HG02885 (cell line): ENCODE results near the gene PCGF3.
"Not testable (repeated sequence)": the region's sequence is repeated elsewhere in the genome, so short reads cannot be mapped to it uniquely, and the experiment has no call there.

Experiments
- ATAC-seq: cut with Tn5 transposase; IDR thresholded peaks from one replicate; pipeline ENCODE4 v1.9.1; 2021; ENCODE audit warnings: mild to moderate bottlenecking; ENCODE audit not compliant: unreplicated experiment, poor library complexity

The PCGF3 gene

DNA sequence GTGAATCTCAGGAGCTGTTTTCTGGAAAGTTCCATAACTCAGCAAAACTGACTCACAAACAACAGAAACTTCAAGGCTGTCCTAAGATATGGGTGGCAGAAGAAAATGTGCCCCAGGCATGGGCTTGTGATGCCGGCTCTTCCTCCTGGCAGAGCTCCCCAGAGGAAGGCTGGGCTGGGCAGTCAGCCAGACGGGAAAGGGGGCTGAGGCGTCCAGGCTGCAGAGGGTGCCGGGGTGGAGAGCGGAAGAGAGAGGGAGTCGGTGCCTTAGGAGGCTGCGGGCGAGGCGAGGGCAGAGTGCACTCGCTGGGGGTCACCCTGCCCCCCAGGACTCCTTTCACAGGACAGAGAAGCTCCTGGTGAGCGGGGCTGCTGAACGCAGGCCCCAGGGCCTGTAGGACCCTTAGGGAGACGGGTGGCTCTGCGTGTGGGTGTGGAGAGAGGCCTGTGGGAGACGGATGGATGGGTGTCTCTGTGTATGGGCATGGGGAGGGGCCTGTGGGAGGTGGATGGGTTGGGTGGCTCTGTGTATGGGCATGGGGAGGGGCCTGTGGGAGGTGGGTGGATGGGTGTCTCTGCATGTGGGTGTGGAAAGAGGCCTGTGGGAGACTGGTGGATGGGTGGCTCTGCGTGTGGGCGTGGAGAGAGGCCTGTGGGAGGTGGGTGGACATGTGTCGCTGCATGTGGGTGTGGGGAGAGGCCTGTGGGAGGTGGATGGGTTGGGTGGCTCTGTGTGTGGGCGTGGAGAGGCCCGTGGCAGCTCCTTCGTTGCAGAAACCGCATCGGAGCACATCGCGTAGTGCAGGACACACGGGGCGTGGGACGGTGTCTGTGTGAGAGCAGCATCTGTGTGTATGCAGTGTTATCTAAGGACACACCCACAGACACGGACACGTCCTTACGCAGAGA is 15.9 kb downstream of the PCGF3 start:
- ATAC-seq, result no peak

DNA sequence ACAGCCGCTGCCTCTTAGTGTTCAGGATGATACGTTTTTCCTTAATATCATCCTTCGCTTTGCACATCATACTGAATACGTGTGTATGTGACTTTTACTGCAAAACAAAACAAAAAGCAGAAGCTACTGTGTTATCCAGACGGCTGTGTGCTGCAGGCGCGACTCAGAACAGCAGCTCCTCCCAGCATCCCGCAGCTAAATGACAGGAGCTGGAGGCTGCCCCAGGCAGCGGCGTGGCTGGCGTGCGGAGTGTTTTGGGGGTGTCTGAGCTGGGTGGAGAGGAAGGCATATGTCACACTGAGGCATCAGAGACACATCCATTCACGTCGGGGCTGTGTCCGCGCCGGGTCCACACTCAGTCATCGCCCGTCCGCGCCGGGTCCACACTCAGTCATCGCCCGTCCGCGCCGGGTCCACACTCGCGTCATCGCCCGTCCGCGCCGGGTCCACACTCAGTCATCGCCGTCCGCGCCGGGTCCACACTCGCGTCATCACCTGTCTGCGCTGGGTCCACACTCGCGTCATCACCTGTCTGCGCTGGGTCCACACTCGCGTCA is 16.6 kb downstream of the PCGF3 start:
- no peak for ATAC-seq

DNA sequence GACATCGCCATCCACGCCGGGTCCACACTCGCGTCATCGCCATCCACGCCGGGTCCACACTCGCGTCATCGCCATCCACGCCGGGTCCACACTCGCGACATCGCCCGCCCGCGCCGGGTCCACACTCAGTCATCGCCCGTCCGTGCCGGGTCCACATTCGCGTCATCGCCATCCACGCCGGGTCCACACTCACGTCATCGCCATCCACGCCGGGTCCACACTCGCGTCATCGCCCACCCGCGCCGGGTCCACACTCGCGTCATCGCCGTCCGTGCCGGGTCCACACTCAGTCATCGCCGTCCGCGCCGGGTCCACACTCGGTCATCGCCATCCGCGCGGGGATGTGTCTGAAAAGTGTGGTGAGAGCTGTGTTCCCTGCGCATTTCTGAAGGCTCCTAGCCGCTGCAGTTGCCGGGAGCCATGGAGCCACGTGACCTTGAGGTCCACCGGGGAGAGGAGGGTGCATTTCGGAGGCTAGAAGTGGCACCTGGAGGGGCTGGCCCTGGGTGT is 17.3 kb downstream of the PCGF3 start:
- no peak for ATAC-seq

DNA sequence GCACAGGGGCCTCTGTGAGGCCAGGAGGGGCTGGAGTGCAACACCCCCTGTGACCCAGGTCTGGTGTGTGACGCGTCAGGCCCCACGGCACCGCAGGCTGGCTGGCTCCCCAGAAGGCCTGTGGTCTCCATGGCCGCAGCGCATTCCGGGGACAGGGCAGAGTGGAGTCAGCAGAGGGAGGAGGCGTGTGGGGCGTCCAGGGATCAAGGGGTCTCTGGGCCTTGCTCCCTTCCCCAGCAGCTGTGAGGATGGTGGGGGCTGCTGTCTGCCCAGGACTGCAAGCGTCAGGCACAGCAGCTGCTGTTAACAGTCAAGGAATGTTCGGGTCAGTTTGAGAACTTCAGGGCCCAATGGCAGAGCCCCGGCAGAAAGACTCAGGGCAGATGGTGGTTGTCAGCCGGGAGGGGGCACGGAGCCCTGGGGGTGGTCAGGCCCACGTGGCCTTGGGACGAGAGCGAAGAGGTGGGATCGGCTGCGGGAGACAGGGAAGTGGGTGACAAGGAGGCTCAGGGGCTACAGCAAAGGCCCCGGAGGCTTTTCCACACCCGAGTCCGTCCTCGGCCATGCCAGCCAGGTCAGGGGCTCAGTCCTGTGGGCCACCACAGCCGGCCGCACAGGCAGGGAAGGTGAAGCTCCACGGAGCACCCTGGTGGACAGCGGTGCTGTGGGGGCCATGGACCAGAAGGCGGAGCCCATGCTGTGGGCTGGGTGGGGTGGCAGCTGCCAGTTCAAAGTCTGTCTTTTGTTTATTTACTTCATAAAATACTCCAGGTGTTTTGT is 18.3 kb downstream of the PCGF3 start:
- no peak for ATAC-seq

DNA sequence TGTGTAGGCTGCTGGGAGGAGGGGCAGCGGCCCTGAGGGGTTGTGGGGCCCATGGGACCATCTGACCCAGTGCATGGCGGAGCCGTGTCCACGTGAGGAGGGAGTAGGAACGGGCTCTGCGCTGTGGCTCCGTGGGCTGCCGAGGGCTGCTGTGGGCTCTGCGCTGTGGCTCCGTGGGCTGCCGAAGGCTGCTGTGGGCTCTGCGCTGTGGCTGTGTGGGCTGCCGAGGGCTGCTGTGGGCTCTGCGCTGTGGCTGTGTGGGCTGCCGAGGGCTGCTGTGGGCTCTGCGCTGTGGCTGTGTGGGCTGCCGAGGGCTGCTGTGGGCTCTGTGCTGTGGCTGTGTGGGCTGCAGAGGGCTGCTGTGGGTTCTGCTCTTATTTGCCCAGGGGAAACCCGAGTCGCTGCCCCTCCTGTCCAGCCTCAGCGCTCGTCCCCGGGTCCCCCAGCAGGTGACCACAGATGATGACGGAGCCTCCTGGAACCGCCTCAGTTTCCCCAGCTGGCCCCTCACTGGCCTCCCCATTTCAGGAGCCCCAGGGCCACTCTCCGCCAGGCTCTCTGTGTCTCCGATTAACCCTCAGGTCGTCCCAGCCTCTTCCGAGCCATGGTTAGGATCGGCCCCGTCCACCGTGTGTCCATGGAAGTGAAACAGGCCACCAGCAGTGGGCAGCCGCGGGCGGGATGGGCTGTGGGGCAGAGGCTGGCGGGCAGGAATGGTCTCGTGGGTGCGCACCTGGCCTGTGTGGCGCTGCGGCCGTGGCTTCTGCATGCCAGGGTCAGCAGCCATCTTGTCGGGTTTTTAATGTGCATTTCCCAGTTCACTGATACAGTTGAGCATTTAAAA is 20.0 kb downstream of the PCGF3 start:
- ATAC-seq, result no peak

DNA sequence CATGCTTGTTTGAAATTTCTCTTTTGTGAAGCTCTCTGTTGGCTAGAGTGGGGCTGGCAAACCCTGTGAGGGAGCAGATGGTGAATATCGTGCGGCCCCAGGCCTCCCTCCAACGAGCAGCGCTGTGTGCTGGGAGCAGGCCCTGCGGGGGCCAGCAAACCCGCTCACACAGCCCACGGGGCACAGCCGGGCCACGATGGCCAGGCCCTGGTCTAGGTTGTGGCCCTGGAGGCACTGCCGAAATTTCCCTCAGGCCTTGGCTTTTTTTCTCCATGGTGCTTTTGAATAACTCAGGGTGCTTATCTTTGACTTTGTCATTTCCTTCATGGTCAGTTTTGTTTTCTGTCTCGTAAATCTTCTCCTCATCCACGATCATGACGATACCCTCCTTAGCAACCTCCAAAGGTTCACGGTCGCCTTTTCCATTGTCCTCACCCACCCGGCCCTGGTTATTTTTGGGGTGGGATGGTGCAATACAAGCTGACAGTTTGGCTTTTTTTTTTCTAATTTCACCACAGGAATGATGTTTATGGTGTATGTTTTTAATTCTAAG is 20.7 kb downstream of the PCGF3 start:
- no peak for ATAC-seq

DNA sequence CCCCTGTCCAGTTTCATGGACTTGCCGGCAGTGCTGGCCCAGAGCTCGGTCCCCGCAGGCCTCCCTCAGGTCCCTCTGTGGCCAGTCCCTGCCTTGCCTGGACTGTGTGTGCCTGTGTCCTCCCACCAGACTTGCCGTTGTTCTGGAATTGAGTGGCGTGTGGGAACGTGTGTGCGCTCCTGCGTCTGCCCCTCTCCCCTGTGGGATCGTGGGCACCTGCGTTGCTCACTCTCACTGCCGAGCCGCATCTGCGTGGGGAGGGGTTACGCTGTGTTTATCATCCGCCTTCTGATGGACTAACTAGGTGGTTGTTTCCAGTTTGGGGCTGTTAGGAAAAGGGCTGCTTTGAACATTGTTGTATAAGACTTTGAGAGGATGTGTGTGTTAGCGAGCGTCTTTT is 21.2 kb downstream of the PCGF3 start:
- ATAC-seq, result no peak

DNA sequence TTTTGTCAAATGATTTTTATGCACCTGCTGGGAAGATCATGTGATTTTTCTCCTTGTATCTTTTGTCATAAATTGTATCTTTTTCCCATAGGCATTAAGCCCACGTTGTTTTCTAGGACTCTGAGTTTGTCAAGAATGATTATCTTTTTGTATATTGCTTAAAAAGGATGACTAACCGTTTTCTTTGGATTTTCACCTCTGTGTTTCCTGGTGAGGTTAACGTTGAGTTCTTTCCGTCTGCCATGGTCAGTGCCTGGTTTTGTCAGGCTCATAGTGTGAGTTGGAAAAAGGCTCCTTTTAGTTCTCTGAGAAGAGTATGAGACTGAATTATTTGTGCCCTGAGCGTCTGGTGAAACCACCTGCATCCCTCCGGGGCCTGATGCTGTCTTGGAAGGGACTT is 21.9 kb downstream of the PCGF3 start:
- ATAC-seq, result no peak

DNA sequence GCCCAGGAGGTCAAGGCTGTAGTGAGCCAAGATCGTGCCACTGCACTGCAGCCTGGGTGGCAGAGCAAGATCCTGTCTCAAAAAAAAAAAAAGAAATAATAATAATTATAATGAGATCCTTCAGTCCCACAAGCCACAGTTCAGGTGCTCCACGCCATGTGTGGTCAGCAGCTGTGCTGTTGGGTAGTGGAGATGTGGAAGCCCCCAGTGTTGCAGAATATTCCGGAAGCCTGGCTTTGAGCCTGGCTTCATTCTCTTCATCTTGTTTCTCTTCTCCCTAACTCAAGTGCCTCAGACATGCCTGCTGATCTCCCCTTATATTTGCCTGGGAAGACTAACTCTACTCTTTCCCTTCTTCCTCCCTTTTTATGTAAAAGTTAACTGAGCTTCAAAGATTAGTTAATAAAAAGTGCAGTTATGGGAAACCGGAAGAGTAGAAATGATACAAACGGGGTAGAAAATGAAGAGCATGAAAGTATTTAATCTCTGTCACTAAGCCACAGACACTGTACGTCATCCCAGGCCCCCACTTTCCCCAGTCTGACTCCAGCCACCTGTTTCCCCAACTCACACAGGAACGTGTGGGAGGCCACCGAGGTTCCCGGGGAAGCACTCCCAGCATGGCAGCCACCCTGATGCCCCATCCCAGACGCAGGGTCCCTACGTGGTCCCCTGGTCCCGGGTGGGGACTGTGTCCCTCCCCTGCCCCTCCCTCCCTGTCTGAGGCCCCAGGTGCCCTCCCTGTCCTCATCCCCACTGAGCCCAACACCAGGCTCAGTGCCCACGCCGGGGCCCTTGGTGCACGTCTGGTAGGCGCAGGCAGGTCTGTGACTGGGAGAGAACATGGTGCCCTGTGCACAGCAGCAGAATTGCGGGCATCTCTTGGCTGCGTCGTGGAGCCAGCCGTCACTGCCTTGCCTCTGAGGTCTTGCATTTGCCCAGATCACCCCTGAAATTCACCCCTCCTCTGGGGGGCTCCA is 24.0 kb downstream of the PCGF3 start:
- ATAC-seq, result no peak

DNA sequence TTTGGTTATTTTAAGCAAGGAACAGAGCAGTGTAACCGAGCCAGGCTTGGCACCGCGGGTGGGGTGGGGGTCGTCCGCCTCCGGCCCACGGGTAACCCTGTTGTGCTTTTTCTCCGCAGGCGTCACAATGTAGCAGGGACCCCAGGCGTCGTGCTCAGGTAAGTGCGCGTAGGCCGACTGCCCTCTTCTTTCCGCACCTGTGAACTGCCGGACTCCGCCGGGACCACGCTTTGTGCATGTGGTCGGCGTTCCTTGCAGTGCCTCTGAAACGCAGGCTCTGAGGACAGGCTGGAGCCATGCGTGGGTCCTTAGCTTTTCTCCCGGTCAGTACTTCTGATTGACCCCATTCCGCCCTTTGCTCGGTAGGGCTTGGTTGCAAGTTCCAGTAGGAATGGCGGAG is 24.9 kb downstream of the PCGF3 start:
- no peak for ATAC-seq

DNA sequence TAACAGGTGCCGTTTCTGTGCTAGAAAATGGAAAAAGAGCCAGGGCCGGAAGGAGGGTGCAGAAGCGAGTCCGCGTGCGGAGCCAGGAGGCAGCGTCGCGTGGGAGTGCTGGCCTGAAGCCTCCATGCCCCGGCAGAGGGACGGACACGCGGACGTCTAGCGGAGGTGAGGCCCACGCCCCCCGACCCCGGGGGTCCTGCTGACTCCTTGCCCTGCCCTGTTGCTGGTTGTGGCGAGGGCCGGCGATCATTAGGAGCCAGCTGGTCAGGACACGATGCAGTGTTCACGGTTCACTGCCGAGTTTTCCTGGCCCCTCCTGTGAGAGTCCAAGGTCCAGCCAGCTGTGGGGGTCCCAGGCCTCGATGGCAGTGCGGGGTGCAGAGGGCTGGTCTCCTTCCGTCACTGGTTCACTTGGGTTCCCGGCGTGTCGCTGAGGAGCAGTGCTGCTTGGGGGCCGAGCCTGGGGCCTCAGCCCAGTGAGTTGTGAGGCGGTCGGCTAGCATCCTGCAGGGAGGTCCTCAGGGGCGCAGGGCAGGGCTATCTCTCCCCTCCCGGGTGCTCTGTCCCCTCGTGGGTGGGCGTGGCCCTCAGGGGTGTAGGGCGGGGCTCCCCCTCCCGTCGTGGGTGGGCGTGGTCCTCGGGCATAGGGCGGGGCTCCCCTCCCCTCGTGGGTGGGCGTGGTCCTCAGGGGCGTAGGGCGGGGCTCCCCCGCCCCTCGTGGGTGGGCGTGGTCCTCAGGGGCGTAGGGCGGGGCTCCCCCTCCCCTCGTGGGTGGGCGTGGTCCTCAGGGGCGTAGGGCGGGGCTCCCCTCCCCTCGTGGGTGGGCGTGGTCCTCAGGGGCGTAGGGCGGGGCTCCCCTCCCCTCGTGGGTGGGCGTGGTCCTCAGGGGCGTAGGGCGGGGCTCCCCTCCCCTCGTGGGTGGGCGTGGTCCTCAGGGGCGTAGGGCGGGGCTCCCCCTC is 25.6 kb downstream of the PCGF3 start:
- not testable (repeated sequence) for ATAC-seq

DNA sequence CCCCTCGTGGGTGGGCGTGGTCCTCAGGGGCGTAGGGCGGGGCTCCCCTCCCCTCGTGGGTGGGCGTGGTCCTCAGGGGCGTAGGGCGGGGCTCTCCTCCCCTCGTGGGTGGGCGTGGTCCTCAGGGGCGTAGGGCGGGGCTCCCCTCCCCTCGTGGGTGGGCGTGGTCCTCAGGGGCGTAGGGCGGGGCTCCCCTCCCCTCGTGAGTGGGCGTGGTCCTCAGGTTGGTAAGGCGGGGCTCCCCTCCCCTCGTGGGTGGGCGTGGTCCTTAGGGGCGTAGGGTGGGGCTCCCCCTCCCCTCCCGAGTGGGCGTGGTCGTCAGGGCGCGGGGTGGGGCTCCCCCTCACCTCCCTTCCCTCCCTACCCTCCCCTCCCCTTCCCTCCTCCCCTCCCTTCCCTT is 26.3 kb downstream of the PCGF3 start:
- ATAC-seq, result not testable (repeated sequence)

DNA sequence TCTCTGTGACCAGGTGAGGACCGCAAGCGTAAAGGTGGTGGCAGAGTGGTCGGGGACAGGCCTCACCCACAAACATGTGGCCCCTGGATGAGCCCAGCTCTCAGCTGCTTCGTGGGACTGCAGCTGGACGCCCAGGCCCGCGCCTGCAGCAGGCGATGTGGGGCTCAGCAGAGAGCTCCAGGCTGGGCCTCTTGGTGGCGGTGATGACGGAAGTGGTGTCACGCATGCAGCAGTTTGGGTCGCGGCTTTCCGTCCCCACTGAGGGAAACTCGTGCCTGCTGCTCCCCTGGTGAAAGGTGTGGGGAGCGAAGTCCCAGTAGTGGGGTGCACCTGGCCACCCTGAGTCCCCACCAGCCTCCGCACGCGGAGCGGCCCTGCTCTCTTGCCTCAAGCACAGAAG is 26.9 kb downstream of the PCGF3 start:
- no peak for ATAC-seq

DNA sequence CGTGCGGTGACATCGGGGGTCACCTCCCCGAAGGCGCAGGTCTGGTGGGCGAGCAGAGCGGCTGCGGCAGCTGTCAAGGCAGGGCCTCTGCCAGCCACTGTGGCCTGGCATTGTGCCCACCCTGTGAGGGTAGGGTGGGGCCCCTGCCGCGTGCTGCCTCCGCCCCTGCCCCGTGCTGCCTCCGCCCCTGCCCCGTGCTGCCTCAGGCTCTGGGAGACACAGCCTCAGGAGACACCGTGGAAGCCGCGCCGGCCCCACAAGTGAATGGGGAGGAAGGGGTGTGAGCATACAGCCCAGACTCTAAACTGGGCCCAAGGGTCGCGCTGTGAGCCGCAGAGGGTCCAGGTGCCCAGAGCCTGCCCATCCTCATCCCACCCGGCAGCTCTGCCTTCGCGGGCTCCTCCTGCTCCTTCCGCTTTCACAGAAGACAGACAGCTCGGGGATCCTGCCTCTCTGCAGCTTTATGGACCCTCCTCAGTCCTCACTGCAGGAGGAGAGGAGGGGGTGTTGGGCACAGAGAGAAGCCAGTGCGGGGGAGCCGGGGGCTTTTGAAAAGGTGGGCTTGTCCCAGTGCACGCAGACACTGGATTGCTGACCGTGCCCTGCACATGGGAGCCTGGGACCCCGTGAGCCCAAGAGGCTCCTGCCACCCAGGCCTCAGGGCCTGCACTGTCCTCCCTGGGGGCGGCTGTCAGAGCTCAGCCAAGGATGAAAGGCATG is 27.4 kb downstream of the PCGF3 start:
- no peak for ATAC-seq

DNA sequence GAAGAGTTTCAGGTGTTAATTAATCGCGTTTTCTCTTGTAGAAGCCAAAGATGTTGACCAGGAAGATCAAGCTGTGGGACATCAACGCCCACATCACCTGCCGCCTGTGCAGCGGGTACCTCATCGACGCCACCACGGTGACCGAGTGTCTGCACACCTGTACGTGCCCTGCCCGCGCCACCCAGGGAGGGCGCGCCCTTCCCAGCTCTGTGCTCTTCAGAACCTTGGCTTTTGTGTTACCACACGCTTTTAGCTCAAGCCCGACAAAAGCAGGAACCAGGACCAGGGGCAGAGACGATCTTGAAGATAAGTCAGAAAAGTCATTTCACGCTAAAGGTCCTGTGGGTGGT is 28.0 kb downstream of the PCGF3 start:
- ATAC-seq, result no peak

DNA sequence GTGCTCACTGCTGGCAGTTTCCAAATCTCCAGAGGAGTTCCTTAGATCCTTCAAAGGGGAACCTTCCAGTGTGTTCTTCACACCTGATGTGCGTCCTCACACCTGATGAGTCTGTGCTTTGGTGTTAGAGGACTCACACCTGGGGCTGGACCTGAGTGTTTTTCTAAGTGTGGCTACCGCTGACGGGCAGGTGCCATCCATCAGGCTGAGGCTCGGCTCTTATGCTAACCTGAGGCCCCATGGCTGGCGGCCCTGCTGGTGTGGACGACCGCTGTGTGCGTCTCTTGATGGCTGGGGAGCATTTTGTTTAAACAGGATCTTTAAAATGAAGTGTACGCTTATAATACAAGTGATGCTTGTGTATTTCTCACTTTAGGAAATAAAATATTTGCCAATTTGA is 28.4 kb downstream of the PCGF3 start:
- ATAC-seq, result no peak

DNA sequence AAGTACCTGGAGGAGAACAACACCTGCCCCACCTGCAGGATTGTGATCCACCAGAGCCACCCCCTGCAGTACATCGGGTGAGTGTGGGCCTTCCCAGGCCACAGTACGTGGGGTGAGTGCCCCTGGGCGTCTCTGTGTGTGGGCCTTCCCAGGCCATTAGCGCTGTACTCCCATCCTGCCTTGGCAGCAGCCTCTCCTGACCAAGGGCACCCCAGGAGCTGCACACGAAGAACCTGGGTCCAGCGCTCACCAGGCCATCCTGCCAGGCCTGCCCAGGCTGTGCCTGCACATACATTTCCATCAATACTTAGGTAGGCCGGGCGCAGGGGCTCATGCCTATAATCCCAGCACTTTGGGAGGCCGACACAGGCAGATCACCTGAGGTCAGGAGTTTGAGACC is 29.3 kb downstream of the PCGF3 start:
- ATAC-seq, result no peak
